Keratinocyte (primary cell): ENCODE measurements around the gene PRR19. TPM values are rescaled to one million over a fixed set of nuclear protein-coding genes. Genes with fewer than 3 reads are reported as not detected.

ENCODE experiments used
- DNase-seq: peaks from one replicate; pipeline ENCODE4 v3.0.0-alpha.2; 2011; ENCODE audit warnings: low read depth, missing footprints, low spot score
- FAIRE-seq: peaks from 2 replicates; lab custom pipeline; 2011; peaks lifted over from hg19 to GRCh38; lab: Jason Lieb, UNC
- H2AFZ ChIP-seq: 2 replicates; pipeline ENCODE4 v1.6.0; 2012; ENCODE audit warnings: low read length, control low read depth, inconsistent platforms; ENCODE audit not compliant: control insufficient read depth
- H3K27ac ChIP-seq: 2 replicates; pipeline ENCODE4 v1.5.1; 2011; ENCODE audit warnings: low read length; ENCODE audit not compliant: control insufficient read depth, insufficient read depth
- H3K27me3 ChIP-seq: 3 replicates; pipeline ENCODE4 v1.6.0; 2011; ENCODE audit warnings: low read length; ENCODE audit not compliant: control insufficient read depth, insufficient read depth; ENCODE audit errors: extremely low read depth
- H3K36me3 ChIP-seq, 2 experiments: 2 replicates in 1 of 2; 3 replicates in 1 of 2; pipeline ENCODE4 v1.5.1; 2011; ENCODE audit warnings: low read length in 2 of 2, mild to moderate bottlenecking in 1 of 2; ENCODE audit not compliant: control insufficient read depth in 2 of 2, insufficient read depth in 2 of 2; ENCODE audit errors: extremely low read depth in 1 of 2
- H3K4me1 ChIP-seq: 3 replicates; pipeline ENCODE4 v1.5.1; 2011; ENCODE audit warnings: low read length; ENCODE audit not compliant: control insufficient read depth, insufficient read depth; ENCODE audit errors: extremely low read depth
- H3K4me2 ChIP-seq: 3 replicates; pipeline ENCODE4 v1.6.0; 2011; ENCODE audit warnings: low read depth, low read length; ENCODE audit not compliant: control insufficient read depth, insufficient read depth; ENCODE audit errors: extremely low read depth
- H3K4me3 ChIP-seq, 3 experiments: fragments of 200-600 bp in 1 of 3; sonication (generic) in 1 of 3; 2 replicates in 2 of 3; 3 replicates in 1 of 3; pipeline ENCODE4 v1.5.1; 2011 to 2016; ENCODE audit warnings: low read length in 3 of 3, mild to moderate bottlenecking in 3 of 3, control low read depth in 2 of 3, inconsistent platforms in 1 of 3, low read depth in 1 of 3, mixed read lengths in 1 of 3, mixed run types in 1 of 3, moderate library complexity in 1 of 3; ENCODE audit not compliant: control insufficient read depth in 2 of 3, insufficient read depth in 2 of 3; ENCODE audit errors: extremely low read depth in 1 of 3
- H3K79me2 ChIP-seq: 2 replicates; pipeline ENCODE4 v1.6.0; 2012; ENCODE audit warnings: low read length; ENCODE audit not compliant: control insufficient read depth, insufficient read depth
- H3K9ac ChIP-seq: 3 replicates; pipeline ENCODE4 v1.6.0; 2011; ENCODE audit warnings: low read length; ENCODE audit not compliant: control insufficient read depth, insufficient read depth; ENCODE audit errors: extremely low read depth
- H3K9me1 ChIP-seq: 3 replicates; pipeline ENCODE4 v1.6.0; 2011; ENCODE audit warnings: low read length; ENCODE audit not compliant: control insufficient read depth, insufficient read depth; ENCODE audit errors: extremely low read depth
- H3K9me3 ChIP-seq: 2 replicates; pipeline ENCODE4 v1.5.1; 2012; ENCODE audit warnings: low read depth, low read length; ENCODE audit not compliant: control insufficient read depth
- H4K20me1 ChIP-seq: 3 replicates; pipeline ENCODE4 v1.6.0; 2011; ENCODE audit warnings: low read length; ENCODE audit not compliant: control insufficient read depth, insufficient read depth; ENCODE audit errors: extremely low read depth
- CTCF ChIP-seq, 3 experiments: IDR thresholded peaks in 1 of 3; conservative IDR thresholded peaks in 1 of 3; optimal IDR thresholded peaks in 1 of 3; 2 replicates in 2 of 3; 3 replicates in 1 of 3; pipeline versions ENCODE3 to v1.5.1; 2011; ENCODE audit warnings: low read length in 3 of 3, mild to moderate bottlenecking in 3 of 3, moderate library complexity in 2 of 3, control low read depth in 1 of 3, inconsistent platforms in 1 of 3; ENCODE audit not compliant: insufficient read depth in 2 of 3; ENCODE audit errors: extremely low read depth in 1 of 3
- EZH2 ChIP-seq: IDR thresholded peaks from one replicate; pipeline ENCODE4 v1.6.1; 2012; ENCODE audit warnings: inconsistent platforms, mild to moderate bottlenecking, low read length, moderate library complexity
- dilution Hi-C: fragments of 300-500 bp; cut with MboI; formaldehyde crosslinking; loops from one replicate; pipeline ENCODE4 v1.7.0; 2020; ENCODE audit warnings: low sequenced_read_pairs; ENCODE audit not compliant: extremely low pct_ligation_motif_present
- polyA plus RNA-seq, 5 experiments: library from polyadenylated mRNA; depleted of rRNA in 3 of 5; stranded (reverse) in 3 of 5; stranded (forward) in 1 of 5; unstranded in 1 of 5; fragments of >200 nt; gene quantifications; 1 replicate in 1 of 5; 2 replicates in 3 of 5; 3 replicates in 1 of 5; pipeline versions ENCODE4 v1.2.1 to v1.2.3, GENCODE V29; 2011 to 2012; ENCODE audit warnings: missing spikeins in 2 of 5, low read depth in 1 of 5, low replicate concordance in 1 of 5

The PRR19 gene
- polyA plus RNA-seq, 1 donor (not counting 4 experiments of a cell fraction or from before 2014, with no cell fraction given) = 0.25 TPM

- no peak for TF ChIP-seq EZH2
- TF ChIP-seq CTCF (optimal IDR thresholded peaks at IDR 0.05 in 1 of 3, IDR thresholded peaks at IDR 0.05 in 1 of 3, conservative IDR thresholded peaks at IDR 0.05 in 1 of 3; ENCODE audit: extremely low read depth in 1 of 3, insufficient read depth in 2 of 3, low read length in 3 of 3) = no peak
- Histone ChIP-seq H3K4me1 (no peaks in the 10 kb centered on the region), H3K9ac (no peak overlapping the region), H3K9me1 (no peaks in the 10 kb centered on the region), H2AFZ (no peak overlapping the region), H3K36me3 (peaks cover 0 to 5% of the 10 kb centered on the region in 2 experiments), H3K9me3 (no peaks in the 10 kb centered on the region), H3K27ac (no peak overlapping the region), H3K4me2 (no peak overlapping the region), H3K4me3 (no peak overlapping the region), H4K20me1 (no peaks in the 10 kb centered on the region), H3K27me3 (no peaks in the 10 kb centered on the region), H3K79me2 (no peaks in the 10 kb centered on the region)
- dilution Hi-C loops = no loop called here
- FAIRE-seq (no peak), DNase-seq (no peak)
These were observed 43.4 kb downstream of the PRR19 start for GRCh38 chr19:42345191-42345812.

GRCh38 chr19:42348211-42348610 is 46.3 kb downstream of the PRR19 start:
- FAIRE-seq (no peak), DNase-seq (no peak)
- no peaks in the 10 kb centered on the region for H4K20me1 ChIP-seq
- no peaks in the 10 kb centered on the region for H3K9me3 ChIP-seq
- no peak overlapping the region for H2AFZ ChIP-seq
- H3K9ac ChIP-seq = no peak overlapping the region
- TF ChIP-seq CTCF (optimal IDR thresholded peaks at IDR 0.05 in 1 of 3, IDR thresholded peaks at IDR 0.05 in 1 of 3, conservative IDR thresholded peaks at IDR 0.05 in 1 of 3; ENCODE audit: extremely low read depth in 1 of 3, insufficient read depth in 2 of 3, low read length in 3 of 3) (no peak), EZH2 (no peak)
- H3K4me3 ChIP-seq = no peak overlapping the region
- H3K79me2 ChIP-seq = no peaks in the 10 kb centered on the region
- no peaks in the 10 kb centered on the region for H3K4me1 ChIP-seq
- H3K9me1 ChIP-seq = no peaks in the 10 kb centered on the region
- H3K4me2 ChIP-seq = no peak overlapping the region
- H3K27me3 ChIP-seq = no peaks in the 10 kb centered on the region
- H3K27ac ChIP-seq = no peak overlapping the region
- dilution Hi-C loops = no loop called here
- peaks cover 0 to 3% of the 10 kb centered on the region in 2 experiments for H3K36me3 ChIP-seq
